HL-60/S4 treated with phorbol 12-myristate 13-acetate at 8.2 ng/mL for 4 days and 3 days (cell line): ENCODE measurements around the gene OSGEP.
"Not testable (repeated sequence)": the region's sequence is repeated elsewhere in the genome, so short reads cannot be mapped to it uniquely, and the experiment has no call there.

Experiments used
- in situ Hi-C: fragments of 300-500 bp; cut with MboI; formaldehyde crosslinking; loops from 2 replicates; pipeline ENCODE4 v1.15.0; 2022; ENCODE audit warnings: low sequenced_read_pairs

OSGEP gene

GRCh38 chr14:20469890-20470602 is 15.4 kb upstream of the OSGEP start:
- in situ Hi-C loops, result no loop called here

- in situ Hi-C loops, result no loop called here
These were observed 14.8 kb upstream of the OSGEP start, which contains the start of gene PNP for GRCh38 chr14:20469242-20469889. TSS of gene PNP (plus strand) at chr14:20469406. CDS start at chr14:20469525, 119 bp downstream.

DNA sequence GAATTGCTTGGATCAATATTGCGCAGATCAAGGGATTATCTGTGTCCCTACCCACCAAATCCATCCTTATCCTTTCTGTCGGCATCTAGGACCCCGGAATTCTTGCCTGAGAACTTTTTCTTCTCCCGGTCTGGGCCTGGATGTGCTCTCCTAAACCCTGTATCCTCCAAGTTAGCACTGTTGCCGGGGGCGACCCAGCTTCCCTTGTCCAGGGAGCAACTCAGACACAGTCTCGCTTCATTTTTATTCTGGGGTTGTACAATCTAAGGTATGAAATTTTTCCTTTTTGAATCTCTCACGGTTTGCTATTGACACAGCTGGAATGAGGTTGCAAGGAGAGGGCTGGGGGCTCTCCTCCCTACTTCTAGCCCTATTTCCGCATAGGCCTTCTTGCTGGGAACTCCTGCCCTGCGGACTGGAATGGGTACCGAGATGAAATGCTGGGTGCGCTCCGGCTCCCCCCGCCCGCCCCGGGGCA is 14.2 kb upstream of the OSGEP start:
- in situ Hi-C loops, result no loop called here

DNA sequence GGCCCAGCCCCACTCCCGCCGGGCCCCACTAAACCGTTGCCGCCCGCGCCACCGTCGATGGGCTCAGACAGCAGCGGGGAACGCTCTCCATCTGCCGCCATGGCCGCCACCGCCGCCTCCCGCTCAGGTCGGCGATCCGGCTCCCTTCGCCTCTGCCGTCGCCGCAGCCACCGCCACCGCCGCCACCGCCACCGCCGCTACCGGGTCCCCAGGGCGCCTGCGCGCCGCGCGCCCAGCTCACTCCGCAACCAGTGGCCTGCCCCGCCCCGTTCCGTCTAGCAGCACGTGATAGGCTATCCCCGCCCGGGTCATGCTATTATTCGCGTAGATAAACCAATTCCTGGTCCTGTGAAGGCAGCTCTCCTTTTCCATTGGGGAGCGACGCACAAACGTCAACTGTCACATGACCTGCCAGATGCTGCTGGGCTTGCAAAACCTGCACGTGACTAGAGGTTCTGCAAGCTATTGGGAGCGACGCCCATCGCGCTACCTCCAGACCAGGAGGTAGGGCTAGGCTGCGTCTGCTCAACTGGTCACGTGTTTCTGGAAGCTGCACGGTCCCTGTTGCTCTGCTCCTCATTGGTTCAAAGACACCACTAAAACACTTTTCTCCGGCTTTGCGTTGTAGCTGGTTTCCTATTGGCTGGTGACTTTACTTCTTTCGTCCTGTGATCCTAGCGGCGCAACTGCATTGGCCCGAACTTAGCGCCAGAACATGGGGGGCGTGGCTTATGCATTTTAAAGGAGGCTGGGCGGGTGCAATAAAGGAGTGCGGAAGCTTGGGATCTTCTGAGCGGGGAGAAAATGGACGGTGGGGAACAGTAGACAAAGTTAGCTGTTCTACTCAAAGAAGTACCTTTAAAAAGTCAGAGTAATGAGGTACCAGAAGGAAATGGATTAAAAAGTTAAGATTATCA is 6.9 kb upstream of the OSGEP start, which contains the start of gene PIP4P1:
PIP4P1 (minus strand) TSS at position 210 of the 917 bp plus-strand sequence; CDS start at position 101, 109 bp downstream.
- in situ Hi-C loops, result no loop called here

DNA sequence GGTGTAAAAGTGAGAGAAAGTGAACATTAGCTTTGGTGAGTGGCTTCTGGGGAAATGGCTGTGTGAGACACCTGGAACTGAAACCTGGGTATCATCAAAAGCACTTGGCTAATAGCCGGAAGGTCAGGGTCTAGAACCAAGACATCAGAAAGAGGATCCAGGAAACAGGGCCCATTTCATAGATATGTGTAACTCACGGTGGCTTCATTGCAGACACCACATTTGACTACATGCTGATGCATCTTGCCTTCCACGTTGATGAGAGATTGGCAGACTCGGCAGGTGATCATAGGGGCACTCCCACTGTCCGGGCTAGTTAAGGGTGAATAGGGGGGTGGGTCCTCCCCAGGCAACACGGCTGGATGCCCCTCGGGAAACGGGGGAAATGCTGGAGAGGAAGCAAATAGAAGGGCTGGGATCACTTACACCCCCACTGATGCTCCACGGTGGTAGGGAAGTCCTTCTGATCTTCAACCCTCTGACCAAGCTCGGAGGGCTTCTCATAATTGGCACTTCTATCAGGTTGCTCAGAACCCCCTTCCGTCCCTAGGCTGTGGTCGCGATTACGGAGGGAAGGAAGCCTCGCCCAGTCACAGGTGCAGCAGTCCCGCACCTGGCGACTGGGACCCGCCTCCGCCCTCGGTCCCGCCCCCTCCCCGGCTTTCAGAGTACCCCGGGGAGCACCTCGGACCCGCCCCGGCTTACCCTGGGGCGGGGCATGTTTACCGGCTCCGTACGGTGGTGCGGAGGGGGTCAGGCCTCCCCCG is 6.0 kb upstream of the OSGEP start:
- in situ Hi-C loops, result no loop called here

DNA sequence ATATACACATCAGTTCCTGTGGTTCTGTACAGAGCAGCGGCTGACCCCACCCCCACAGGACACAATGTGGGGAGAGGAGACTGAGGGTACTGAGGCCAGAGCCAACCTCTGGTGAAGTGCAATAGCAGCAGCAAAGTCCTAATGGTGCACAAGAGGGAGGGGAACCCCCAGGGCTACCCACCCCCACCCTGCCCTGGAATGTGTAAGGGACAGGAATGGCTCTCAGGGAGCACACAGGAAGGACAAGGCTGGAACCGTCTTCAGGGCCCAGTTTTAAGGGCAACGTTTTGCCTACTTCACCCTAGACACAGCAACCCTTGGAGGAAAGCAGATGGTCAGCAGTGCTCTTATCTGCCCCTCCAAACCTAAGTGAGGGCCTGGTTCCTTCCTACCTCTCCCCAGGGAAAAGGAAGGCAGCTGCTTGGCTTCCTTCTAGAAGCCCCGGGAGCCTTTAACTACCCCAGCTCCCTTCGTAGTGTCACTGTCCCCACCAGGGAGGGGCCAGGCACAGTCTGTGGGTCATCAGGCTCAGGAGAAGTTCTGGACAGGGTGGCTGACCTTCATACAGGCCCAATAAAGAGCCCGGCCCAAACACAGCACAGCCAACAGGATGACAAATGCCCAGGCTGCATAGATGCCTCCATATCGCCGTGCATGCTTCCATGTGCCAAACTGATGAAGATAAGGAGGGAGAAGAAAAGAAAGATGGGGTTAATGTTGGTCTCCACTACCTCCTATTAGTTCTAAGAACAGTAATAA is 3.6 kb upstream of the OSGEP start:
- in situ Hi-C loops, result no loop called here

GRCh38 chr14:20456971-20457370 is 2.4 kb upstream of the OSGEP start:
- in situ Hi-C loops, result no loop called here

DNA sequence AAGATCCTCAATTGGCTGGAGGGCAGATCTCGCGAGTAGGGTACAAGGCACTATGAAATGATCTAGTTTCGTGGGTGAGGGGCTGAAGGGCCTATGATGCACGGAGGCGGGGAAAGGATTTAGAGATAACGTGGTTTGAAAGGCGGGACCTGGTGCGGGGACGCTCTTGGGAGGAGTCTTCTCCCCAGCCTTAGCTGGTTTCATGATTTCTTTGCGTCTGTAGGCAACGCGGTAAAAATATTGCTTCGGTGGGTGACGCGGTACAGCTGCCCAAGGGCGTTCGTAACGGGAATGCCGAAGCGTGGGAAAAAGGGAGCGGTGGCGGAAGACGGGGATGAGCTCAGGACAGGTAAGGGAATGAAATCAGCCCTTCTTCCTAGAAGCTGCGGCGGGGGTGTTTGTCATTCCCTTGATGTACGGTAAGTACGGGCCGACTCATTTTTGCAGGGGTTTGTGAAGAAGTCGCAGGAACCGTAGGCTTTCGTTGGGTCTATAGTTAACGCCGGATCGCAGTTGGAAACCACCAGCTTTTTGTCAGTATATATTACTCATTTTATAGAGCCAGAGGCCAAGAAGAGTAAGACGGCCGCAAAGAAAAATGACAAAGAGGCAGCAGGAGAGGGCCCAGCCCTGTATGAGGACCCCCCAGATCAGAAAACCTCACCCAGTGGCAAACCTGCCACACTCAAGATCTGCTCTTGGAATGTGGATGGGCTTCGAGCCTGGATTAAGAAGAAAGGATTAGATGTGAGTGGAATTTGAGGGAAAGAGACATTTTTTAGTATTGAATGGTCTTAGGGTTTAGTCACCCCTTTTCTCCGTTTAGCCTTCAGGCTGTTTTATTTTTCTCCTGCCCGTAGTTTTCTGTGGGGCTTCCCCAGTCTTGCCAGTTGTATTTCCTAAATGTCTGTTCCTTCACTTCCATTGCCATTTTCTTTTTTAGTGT is 1.0 kb upstream of the OSGEP start:
- in situ Hi-C loops, result no loop called here

DNA sequence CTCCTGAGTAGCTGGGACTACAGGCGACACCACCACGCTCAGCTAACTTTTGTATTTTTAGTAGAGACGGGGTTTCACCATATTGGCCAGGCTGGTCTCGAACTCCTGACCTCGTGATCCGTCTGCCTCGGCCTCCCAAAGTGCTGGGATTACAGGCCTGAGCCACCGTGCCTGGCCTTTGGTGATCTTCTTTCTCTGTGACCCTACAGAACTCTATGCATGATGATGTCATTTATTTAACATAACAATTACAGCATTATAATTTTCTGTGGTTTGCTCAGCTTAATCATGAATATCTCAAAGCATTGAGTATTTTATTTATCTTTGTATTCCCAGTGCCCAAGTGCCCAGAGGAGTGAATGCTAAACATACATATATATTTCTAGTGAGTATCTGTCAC is 1.8 kb downstream of the OSGEP start:
- in situ Hi-C loops, result not testable (repeated sequence)

DNA sequence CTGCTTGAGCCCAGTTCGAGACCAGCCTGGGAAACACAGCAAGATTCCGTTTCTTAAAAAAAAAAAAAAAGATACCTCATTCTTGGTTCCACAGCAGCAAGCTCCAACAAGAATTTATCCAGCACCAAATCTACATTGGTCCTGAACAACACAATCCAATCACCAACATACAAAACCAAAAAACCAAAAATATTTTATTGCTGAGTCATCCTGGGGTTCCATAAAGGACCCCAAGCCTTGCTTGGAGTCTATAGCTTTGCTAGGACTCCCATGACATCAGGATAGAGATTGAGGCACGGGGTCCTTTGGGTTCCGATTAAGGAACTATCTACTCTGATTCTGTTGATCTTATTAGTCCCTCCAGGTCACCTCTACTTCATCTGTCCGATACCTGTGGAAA is 7.7 kb downstream of the OSGEP start:
- in situ Hi-C loops, result no loop called here

GRCh38 chr14:20443650-20444049 is 11.0 kb downstream of the OSGEP start:
- in situ Hi-C loops, result not testable (repeated sequence)

DNA sequence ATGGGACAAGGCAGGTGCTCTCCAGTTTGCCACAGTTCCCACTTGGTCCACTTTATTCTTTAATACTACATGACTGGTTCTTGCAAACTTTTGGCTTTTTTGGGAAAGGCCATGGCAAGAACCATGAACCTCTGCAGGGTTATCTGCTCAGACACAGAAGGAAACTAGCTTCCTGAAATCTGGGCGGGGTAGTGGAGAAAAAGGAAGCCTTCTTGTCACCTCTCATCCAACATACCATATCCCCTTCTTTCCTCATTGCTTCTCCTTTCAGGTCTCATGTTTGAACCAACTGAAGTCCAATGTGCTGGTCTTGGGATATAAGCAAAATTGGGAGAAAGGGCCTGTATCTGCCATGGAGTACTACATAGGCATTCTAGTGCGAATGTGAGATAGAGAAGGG is 13.2 kb downstream of the OSGEP start:
- in situ Hi-C loops, result no loop called here

GRCh38 chr14:20440882-20441281 is 13.7 kb downstream of the OSGEP start:
- in situ Hi-C loops, result no loop called here

- in situ Hi-C loops, result no loop called here
These were observed 14.1 kb downstream of the OSGEP start for GRCh38 chr14:20440465-20440864.

DNA sequence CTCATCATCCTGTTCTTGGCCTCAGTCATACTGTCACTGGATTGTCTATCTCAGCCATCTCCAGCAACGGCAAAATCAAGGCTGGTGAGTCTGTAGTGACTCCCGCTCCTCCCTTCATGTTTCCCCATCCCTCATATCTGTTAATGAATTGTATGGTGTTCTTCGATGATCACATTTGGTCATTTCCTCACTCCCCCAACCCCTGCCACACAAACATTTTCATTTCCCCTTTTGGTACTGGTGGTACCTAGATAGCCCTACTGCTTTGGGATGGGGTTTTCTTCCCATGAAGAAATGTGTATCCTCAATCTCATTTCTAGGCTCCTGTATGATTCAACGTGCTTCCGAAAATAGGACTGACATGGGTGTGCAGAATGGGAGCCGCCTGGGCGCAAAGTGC is 15.9 kb downstream of the OSGEP start:
- in situ Hi-C loops, result no loop called here

DNA sequence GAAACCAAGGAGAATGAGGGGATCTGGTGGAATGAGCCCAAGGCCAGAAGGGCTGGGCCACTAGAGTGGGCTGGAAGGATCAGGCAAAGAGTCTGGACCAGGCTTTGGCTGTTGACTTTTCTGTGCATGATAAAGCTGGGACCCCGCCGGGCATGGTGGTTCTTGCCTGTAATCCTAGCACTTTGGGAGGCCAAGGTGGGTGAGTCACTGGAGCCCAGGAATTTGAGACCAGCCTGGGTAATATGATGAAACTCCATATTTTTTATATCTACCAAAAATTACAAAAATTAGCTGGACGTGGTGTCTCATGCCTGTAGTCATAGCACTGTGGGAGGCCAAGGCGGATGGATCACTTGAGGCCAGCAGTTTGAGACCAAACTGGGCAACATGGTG is 18.3 kb downstream of the OSGEP start:
- in situ Hi-C loops, result no loop called here

- in situ Hi-C loops, result no loop called here
These were observed 18.8 kb downstream of the OSGEP start, which contains the start of gene KLHL33 for GRCh38 chr14:20435582-20436362. TSS of gene KLHL33 (minus strand) at chr14:20436166. CDS start at chr14:20435811, 355 bp downstream.
